ENCODE data around the gene TNFRSF8.

Gene TNFRSF8

GRCh38 chr1:12126781-12127180 is 63.7 kb downstream of the TNFRSF8 start:
- Histone ChIP-seq H3K27me3 (ENCODE audit: insufficient read depth, low read depth) (no peaks in the 10 kb centered on the region; the same call in 1 of the 2 replicates), H2AFZ (ENCODE audit: low read depth) (no peak overlapping the region), H3K9ac (no peak overlapping the region), H3K36me3 (ENCODE audit: insufficient read depth) (no peaks in the 10 kb centered on the region), H3K79me2 (ENCODE audit: insufficient read depth, low read depth) (no peaks in the 10 kb centered on the region), H3K4me1 (ENCODE audit: low read depth, poor library complexity, severe bottlenecking) (peaks cover 40% of the 10 kb centered on the region), H3K27ac (0 out of 2 replicates have a peak overlapping the region, but pooled peaks have one; percentile 52), H3K4me3 (IDR thresholded peaks at IDR 0.05; ENCODE audit: insufficient read depth, low read depth, low read length) (no peak overlapping the region), H3K4me2 (peak overlapping the region; percentile 46), H4K20me1 (ENCODE audit: insufficient read depth) (no peaks in the 10 kb centered on the region)
- no peak for TF ChIP-seq CTCF (conservative IDR thresholded peaks at IDR 0.05; ENCODE audit: low read depth, low read length)

- no peak for TF ChIP-seq CTCF (conservative IDR thresholded peaks at IDR 0.05; ENCODE audit: low read depth, low read length)
- Histone ChIP-seq H3K4me2 (peak overlapping the region; percentile 46), H3K4me1 (ENCODE audit: low read depth, poor library complexity, severe bottlenecking) (peaks cover 40% of the 10 kb centered on the region), H4K20me1 (ENCODE audit: insufficient read depth) (no peaks in the 10 kb centered on the region), H3K79me2 (ENCODE audit: insufficient read depth, low read depth) (no peaks in the 10 kb centered on the region), H3K9ac (no peak overlapping the region), H3K27ac (peak overlapping the region; percentile 52), H2AFZ (ENCODE audit: low read depth) (peak overlapping the region; percentile 28; the same call in 1 of the 2 replicates), H3K4me3 (IDR thresholded peaks at IDR 0.05; ENCODE audit: insufficient read depth, low read depth, low read length) (no peak overlapping the region), H3K27me3 (ENCODE audit: insufficient read depth, low read depth) (no peaks in the 10 kb centered on the region; the same call in 1 of the 2 replicates), H3K36me3 (ENCODE audit: insufficient read depth) (no peaks in the 10 kb centered on the region)
Observed at GRCh38 chr1:12127206-12127810, 64.2 kb downstream of the TNFRSF8 start.

GRCh38 chr1:12128120-12128519 is 65.0 kb downstream of the TNFRSF8 start:
- H4K20me1 ChIP-seq (ENCODE audit: insufficient read depth) = no peaks in the 10 kb centered on the region
- no peaks in the 10 kb centered on the region for H3K36me3 ChIP-seq (ENCODE audit: insufficient read depth)
- H3K4me2 ChIP-seq = peak overlapping the region; percentile 46; the same call in 1 of the 2 replicates
- no peaks in the 10 kb centered on the region for H3K79me2 ChIP-seq (ENCODE audit: insufficient read depth, low read depth)
- H3K9ac ChIP-seq = no peak overlapping the region
- H3K27me3 ChIP-seq (ENCODE audit: insufficient read depth, low read depth) = no peaks in the 10 kb centered on the region; the same call in 1 of the 2 replicates
- H2AFZ ChIP-seq (ENCODE audit: low read depth) = peak overlapping the region; percentile 28; the same call in 1 of the 2 replicates
- peak overlapping the region; percentile 52 for H3K27ac ChIP-seq
- H3K4me3 ChIP-seq (IDR thresholded peaks at IDR 0.05; ENCODE audit: insufficient read depth, low read depth, low read length) = no peak overlapping the region
- no peak for TF ChIP-seq CTCF (conservative IDR thresholded peaks at IDR 0.05; ENCODE audit: low read depth, low read length)
- H3K4me1 ChIP-seq (ENCODE audit: low read depth, poor library complexity, severe bottlenecking) = peaks cover 40% of the 10 kb centered on the region

GRCh38 chr1:12129624-12130023 is 66.5 kb downstream of the TNFRSF8 start:
- Histone ChIP-seq H3K79me2 (ENCODE audit: insufficient read depth, low read depth) (no peaks in the 10 kb centered on the region), H3K36me3 (ENCODE audit: insufficient read depth) (no peaks in the 10 kb centered on the region), H3K27me3 (ENCODE audit: insufficient read depth, low read depth) (no peaks in the 10 kb centered on the region), H2AFZ (ENCODE audit: low read depth) (no peak overlapping the region), H4K20me1 (ENCODE audit: insufficient read depth) (no peaks in the 10 kb centered on the region), H3K4me1 (ENCODE audit: low read depth, poor library complexity, severe bottlenecking) (peaks cover 40% of the 10 kb centered on the region), H3K4me3 (IDR thresholded peaks at IDR 0.05; ENCODE audit: insufficient read depth, low read depth, low read length) (no peak overlapping the region), H3K27ac (no peak overlapping the region), H3K9ac (no peak overlapping the region), H3K4me2 (no peak overlapping the region)
- TF ChIP-seq CTCF (conservative IDR thresholded peaks at IDR 0.05; ENCODE audit: low read depth, low read length) = no peak
